ENCODE data around the gene DAW1. TPM values are rescaled to one million over a fixed set of nuclear protein-coding genes. Genes with fewer than 3 reads are reported as not detected.
"Not testable (repeated sequence)": the region's sequence is repeated elsewhere in the genome, so short reads cannot be mapped to it uniquely, and the experiment has no call there.

Gene DAW1
- total and polyA plus RNA-seq, 3 experiments from 2014 or later: not detected

- Mint-ChIP-seq H3K27ac (no peak overlapping the region), H3K4me3 (no peak overlapping the region), H3K9me3 (no peaks in the 10 kb centered on the region), H3K27me3 (no peaks in the 10 kb centered on the region), H3K36me3 (no peaks in the 10 kb centered on the region), H3K4me1 (no peaks in the 10 kb centered on the region)
- no peaks in the 10 kb centered on the region for H3K4me1 ChIP-seq (ENCODE audit: insufficient read depth, low read length)
- no peak overlapping the region for H3K27ac ChIP-seq (ENCODE audit: low read depth, low read length)
- ChIA-PET CTCF (no interaction called here), POLR2A (no interaction called here)
- DNase-seq: no peak
- no peaks in the 10 kb centered on the region for H3K27me3 ChIP-seq (ENCODE audit: insufficient read depth, low read length, poor library complexity, severe bottlenecking)
- no peaks in the 10 kb centered on the region for H3K36me3 ChIP-seq (ENCODE audit: insufficient read depth, low read length)
- no peak overlapping the region for H3K4me3 ChIP-seq (ENCODE audit: low read length)
- no peaks in the 10 kb centered on the region for H3K9me3 ChIP-seq (ENCODE audit: low read length)
Observed at GRCh38 chr2:227906991-227907390, 35.6 kb downstream of the DAW1 start.

GRCh38 chr2:227908266-227909054, 37.0 kb downstream of the DAW1 start:
- Histone ChIP-seq H3K4me1 (ENCODE audit: insufficient read depth, low read length) (no peaks in the 10 kb centered on the region), H3K27me3 (ENCODE audit: insufficient read depth, low read length, poor library complexity, severe bottlenecking) (no peaks in the 10 kb centered on the region), H3K27ac (ENCODE audit: low read depth, low read length) (no peak overlapping the region), H3K4me3 (ENCODE audit: low read length) (no peak overlapping the region), H3K9me3 (ENCODE audit: low read length) (no peaks in the 10 kb centered on the region), H3K36me3 (ENCODE audit: insufficient read depth, low read length) (no peaks in the 10 kb centered on the region)
- Mint-ChIP-seq H3K4me1 (no peaks in the 10 kb centered on the region), H3K4me3 (no peak overlapping the region), H3K27me3 (no peaks in the 10 kb centered on the region), H3K27ac (no peak overlapping the region), H3K36me3 (no peaks in the 10 kb centered on the region), H3K9me3 (no peaks in the 10 kb centered on the region)
- no peak for DNase-seq
- CTCF ChIA-PET: no interaction called here
- POLR2A ChIA-PET: no interaction called here

GRCh38 chr2:227914362-227914761, 42.9 kb downstream of the DAW1 start:
- H3K4me1 ChIP-seq (ENCODE audit: insufficient read depth, low read length): no peaks in the 10 kb centered on the region
- CTCF ChIA-PET: no interaction called here

GRCh38 chr2:227921648-227922047, 50.2 kb downstream of the DAW1 start:
- Histone ChIP-seq H3K4me1 (ENCODE audit: insufficient read depth, low read length) (no peaks in the 10 kb centered on the region), H3K27me3 (ENCODE audit: insufficient read depth, low read length, poor library complexity, severe bottlenecking) (no peaks in the 10 kb centered on the region), H3K27ac (ENCODE audit: low read depth, low read length) (no peak overlapping the region), H3K36me3 (ENCODE audit: insufficient read depth, low read length) (no peaks in the 10 kb centered on the region), H3K4me3 (ENCODE audit: low read length) (no peak overlapping the region), H3K9me3 (ENCODE audit: low read length) (no peaks in the 10 kb centered on the region)
- DNase-seq: no peak
- Mint-ChIP-seq H3K4me1 (no peaks in the 10 kb centered on the region), H3K27ac (no peak overlapping the region), H3K4me3 (no peak overlapping the region), H3K27me3 (peaks cover 5 to 8% of the 10 kb centered on the region in 2 donors), H3K36me3 (no peaks in the 10 kb centered on the region), H3K9me3 (no peaks in the 10 kb centered on the region)
- POLR2A ChIA-PET: no interaction called here
- CTCF ChIA-PET: no interaction called here

More at GRCh38 chr2:227914362-227914761, 42.9 kb downstream of the DAW1 start:
- Mint-ChIP-seq H3K27me3 (no peaks in the 10 kb centered on the region), H3K4me1 (no peaks in the 10 kb centered on the region), H3K27ac (no peak overlapping the region), H3K36me3 (no peaks in the 10 kb centered on the region), H3K9me3 (no peaks in the 10 kb centered on the region), H3K4me3 (no peak overlapping the region)
- no peaks in the 10 kb centered on the region for H3K9me3 ChIP-seq (ENCODE audit: low read length)
- POLR2A ChIA-PET: no interaction called here
- H3K4me3 ChIP-seq (ENCODE audit: low read length): no peak overlapping the region
- no peaks in the 10 kb centered on the region for H3K36me3 ChIP-seq (ENCODE audit: insufficient read depth, low read length)
- DNase-seq: no peak
- H3K27ac ChIP-seq (ENCODE audit: low read depth, low read length): no peak overlapping the region
- no peaks in the 10 kb centered on the region for H3K27me3 ChIP-seq (ENCODE audit: insufficient read depth, low read length, poor library complexity, severe bottlenecking)

GRCh38 chr2:227932001-227932400, 60.6 kb downstream of the DAW1 start:
- Mint-ChIP-seq H3K36me3 (no peaks in the 10 kb centered on the region), H3K4me3 (no peak overlapping the region), H3K27ac (no peak overlapping the region), H3K9me3 (peaks cover 1 to 10% (median 5%) of the 10 kb centered on the region in 5 donors), H3K4me1 (no peaks in the 10 kb centered on the region), H3K27me3 (no peaks in the 10 kb centered on the region)
- Histone ChIP-seq H3K27ac (ENCODE audit: low read depth, low read length) (no peak overlapping the region), H3K4me1 (ENCODE audit: insufficient read depth, low read length) (no peaks in the 10 kb centered on the region), H3K27me3 (ENCODE audit: insufficient read depth, low read length, poor library complexity, severe bottlenecking) (no peaks in the 10 kb centered on the region), H3K4me3 (ENCODE audit: low read length) (no peak overlapping the region), H3K36me3 (ENCODE audit: insufficient read depth, low read length) (no peaks in the 10 kb centered on the region), H3K9me3 (ENCODE audit: low read length) (no peaks in the 10 kb centered on the region)
- ChIA-PET CTCF (no interaction called here), POLR2A (no interaction called here)
- no peak for DNase-seq

GRCh38 chr2:227932403-227932802, 61.0 kb downstream of the DAW1 start:
- DNase-seq: no peak
- Mint-ChIP-seq H3K27ac (no peak overlapping the region), H3K27me3 (no peaks in the 10 kb centered on the region), H3K4me3 (no peak overlapping the region), H3K4me1 (no peaks in the 10 kb centered on the region), H3K9me3 (peaks cover 1 to 6% (median 3%) of the 10 kb centered on the region in 5 donors), H3K36me3 (no peaks in the 10 kb centered on the region)
- Histone ChIP-seq H3K9me3 (ENCODE audit: low read length) (no peaks in the 10 kb centered on the region), H3K27ac (ENCODE audit: low read depth, low read length) (no peak overlapping the region), H3K4me3 (ENCODE audit: low read length) (no peak overlapping the region), H3K27me3 (ENCODE audit: insufficient read depth, low read length, poor library complexity, severe bottlenecking) (no peaks in the 10 kb centered on the region), H3K4me1 (ENCODE audit: insufficient read depth, low read length) (no peaks in the 10 kb centered on the region), H3K36me3 (ENCODE audit: insufficient read depth, low read length) (no peaks in the 10 kb centered on the region)
- ChIA-PET POLR2A (no interaction called here), CTCF (no interaction called here)

- H3K4me3 Mint-ChIP-seq: no peak overlapping the region
- H3K27me3 Mint-ChIP-seq: peaks cover 0 to 2% of the 10 kb centered on the region in 2 donors
- H3K9me3 ChIP-seq (ENCODE audit: low read length): no peaks in the 10 kb centered on the region
- CTCF ChIA-PET: no interaction called here
- H3K27ac Mint-ChIP-seq: no peak overlapping the region
- H3K36me3 Mint-ChIP-seq: no peaks in the 10 kb centered on the region
- H3K4me1 Mint-ChIP-seq: no peaks in the 10 kb centered on the region
- no peaks in the 10 kb centered on the region for H3K36me3 ChIP-seq (ENCODE audit: insufficient read depth, low read length)
- H3K4me3 ChIP-seq (ENCODE audit: low read length): no peak overlapping the region
- H3K4me1 ChIP-seq (ENCODE audit: insufficient read depth, low read length): no peaks in the 10 kb centered on the region
- no peak overlapping the region for H3K27ac ChIP-seq (ENCODE audit: low read depth, low read length)
- H3K27me3 ChIP-seq (ENCODE audit: insufficient read depth, low read length, poor library complexity, severe bottlenecking): no peaks in the 10 kb centered on the region
- DNase-seq: no peak
- peaks cover 0 to 6% (median 1%) of the 10 kb centered on the region in 5 donors for H3K9me3 Mint-ChIP-seq
- POLR2A ChIA-PET: no interaction called here
Observed at GRCh38 chr2:227933884-227934283, 62.5 kb downstream of the DAW1 start.

GRCh38 chr2:227936249-227936648, 64.8 kb downstream of the DAW1 start:
- DNase-seq; H3K27ac ChIP-seq (ENCODE audit: low read depth, low read length); H3K4me1 ChIP-seq (ENCODE audit: insufficient read depth, low read length); H3K4me3 ChIP-seq (ENCODE audit: low read length); POLR2A ChIA-PET; H3K4me1 Mint-ChIP-seq; H3K9me3 ChIP-seq (ENCODE audit: low read length); H3K27me3 ChIP-seq (ENCODE audit: insufficient read depth, low read length, poor library complexity, severe bottlenecking); H3K36me3 ChIP-seq (ENCODE audit: insufficient read depth, low read length); H3K27ac Mint-ChIP-seq; H3K27me3 Mint-ChIP-seq; H3K36me3 Mint-ChIP-seq; CTCF ChIA-PET; H3K9me3 Mint-ChIP-seq; H3K4me3 Mint-ChIP-seq: not testable (repeated sequence)
